Hepatocyte (in vitro differentiated cells): Measurements from ENCODE around the gene AEBP1. TPM values are rescaled to one million over a fixed set of nuclear protein-coding genes. Genes with fewer than 3 reads are reported as not detected.
"Not testable (repeated sequence)": the region's sequence is repeated elsewhere in the genome, so short reads cannot be mapped to it uniquely, and the experiment has no call there.

ENCODE experiments used
- DNase-seq: peaks from one replicate; pipeline ENCODE4 v3.0.0-alpha.2; 2016; ENCODE audit warnings: low spot score
- H2AFZ ChIP-seq: fragments of 200-600 bp; sonication (generic); 2 replicates; pipeline ENCODE4 v1.6.0; 2016; ENCODE audit warnings: antibody characterized with exemption, mild to moderate bottlenecking
- H3K27ac ChIP-seq: fragments of 200-600 bp; sonication (generic); 2 replicates; pipeline ENCODE4 v1.5.1; 2016; ENCODE audit warnings: mild to moderate bottlenecking
- H3K27me3 ChIP-seq: fragments of 200-600 bp; sonication (generic); 2 replicates; pipeline ENCODE4 v1.6.1; 2016
- H3K36me3 ChIP-seq: fragments of 200-600 bp; sonication (generic); replicated peaks from 2 replicates; pipeline ENCODE4 v1.5.1; 2016; ENCODE audit warnings: low read depth; ENCODE audit not compliant: insufficient read depth
- H3K4me1 ChIP-seq: fragments of 200-600 bp; sonication (generic); 2 replicates; pipeline ENCODE4 v1.5.1; 2016; ENCODE audit warnings: mild to moderate bottlenecking, moderate library complexity; ENCODE audit not compliant: insufficient read depth
- H3K4me2 ChIP-seq: fragments of 200-600 bp; sonication (generic); 2 replicates; pipeline ENCODE4 v1.6.0; 2016
- H3K4me3 ChIP-seq: fragments of 200-600 bp; sonication (generic); 2 replicates; pipeline ENCODE4 v1.5.1; 2016; ENCODE audit warnings: mild to moderate bottlenecking
- H3K79me2 ChIP-seq: fragments of 200-600 bp; sonication (generic); 2 replicates; pipeline ENCODE4 v1.6.0; 2017; ENCODE audit warnings: mild to moderate bottlenecking
- H3K9me2 ChIP-seq: fragments of 200-600 bp; sonication (generic); replicated peaks from 2 replicates; pipeline ENCODE4 v1.6.0; 2017; ENCODE audit warnings: mild to moderate bottlenecking; ENCODE audit not compliant: insufficient read depth
- H3K9me3 ChIP-seq: fragments of 200-600 bp; sonication (generic); 2 replicates; pipeline ENCODE4 v1.5.1; 2016; ENCODE audit warnings: low read depth, mild to moderate bottlenecking
- H4K20me1 ChIP-seq: fragments of 200-600 bp; sonication (generic); 2 replicates; pipeline ENCODE4 v1.6.0; 2016; ENCODE audit warnings: mild to moderate bottlenecking; ENCODE audit not compliant: insufficient read depth, poor library complexity, severe bottlenecking
- EZH2 ChIP-seq: fragments of 200-600 bp; sonication (generic); IDR thresholded peaks from 2 replicates; pipeline ENCODE4 v1.6.1; 2016; ENCODE audit warnings: antibody characterized with exemption, mild to moderate bottlenecking, borderline replicate concordance
- EZH2phosphoT487 ChIP-seq: fragments of 200-600 bp; sonication (generic); IDR thresholded peaks from one replicate; pipeline ENCODE4 v1.6.1; 2018; ENCODE audit warnings: antibody characterized with exemption, mild to moderate bottlenecking, low read depth, moderate library complexity; ENCODE audit not compliant: unreplicated experiment, severe bottlenecking
- WGBS: methylation state at CpG from one replicate; pipeline ENCODE4 v1.1.6; 2016; ENCODE audit warnings: low lambda C conversion rate; ENCODE audit errors: missing lambda C conversion rate; 5-methylcytosine and 5-hydroxymethylcytosine counted together
- polyA plus RNA-seq: library from polyadenylated mRNA; unstranded; fragments of >200 nt; fragmentation: Nextera tagmentation; extraction: Ambion mirVana; gene quantifications from 2 replicates; pipeline ENCODE4 v1.2.1, GENCODE V29; 2016
- total RNA-seq: library from RNA; depleted of rRNA; stranded (reverse); fragments of >200 nt; gene quantifications from 2 replicates; pipeline ENCODE4 v1.2.3, GENCODE V29; 2014
- TF ChIP-seq, protein P1 (sequence below): fragments of 200-600 bp; sonication (generic); IDR thresholded peaks from 2 replicates; pipeline ENCODE4 v1.5.1; 2016; ENCODE audit warnings: antibody characterized with exemption, mild to moderate bottlenecking; ENCODE audit not compliant: poor library complexity

Gene AEBP1
- total and polyA plus RNA-seq, 2 experiments from 2014 or later, result 26.7 to 108 TPM

GRCh38 chr7:44124822-44125202 is 20.7 kb downstream of the AEBP1 start:
- 93% methylated on average over 6 of the region's 6 CpGs for WGBS
- H3K4me1 ChIP-seq, result peaks cover 10% of the 10 kb centered on the region
- H4K20me1 ChIP-seq, result no peaks in the 10 kb centered on the region
- no peak overlapping the region for H2AFZ ChIP-seq
- TF ChIP-seq EZH2phosphoT487, result no peak
- TF ChIP-seq EZH2, result no peak
- TF ChIP-seq, protein P1, sequence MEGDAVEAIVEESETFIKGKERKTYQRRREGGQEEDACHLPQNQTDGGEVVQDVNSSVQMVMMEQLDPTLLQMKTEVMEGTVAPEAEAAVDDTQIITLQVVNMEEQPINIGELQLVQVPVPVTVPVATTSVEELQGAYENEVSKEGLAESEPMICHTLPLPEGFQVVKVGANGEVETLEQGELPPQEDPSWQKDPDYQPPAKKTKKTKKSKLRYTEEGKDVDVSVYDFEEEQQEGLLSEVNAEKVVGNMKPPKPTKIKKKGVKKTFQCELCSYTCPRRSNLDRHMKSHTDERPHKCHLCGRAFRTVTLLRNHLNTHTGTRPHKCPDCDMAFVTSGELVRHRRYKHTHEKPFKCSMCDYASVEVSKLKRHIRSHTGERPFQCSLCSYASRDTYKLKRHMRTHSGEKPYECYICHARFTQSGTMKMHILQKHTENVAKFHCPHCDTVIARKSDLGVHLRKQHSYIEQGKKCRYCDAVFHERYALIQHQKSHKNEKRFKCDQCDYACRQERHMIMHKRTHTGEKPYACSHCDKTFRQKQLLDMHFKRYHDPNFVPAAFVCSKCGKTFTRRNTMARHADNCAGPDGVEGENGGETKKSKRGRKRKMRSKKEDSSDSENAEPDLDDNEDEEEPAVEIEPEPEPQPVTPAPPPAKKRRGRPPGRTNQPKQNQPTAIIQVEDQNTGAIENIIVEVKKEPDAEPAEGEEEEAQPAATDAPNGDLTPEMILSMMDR, result no peak
- no peak overlapping the region for H3K27ac ChIP-seq
- no peak for DNase-seq
- no peaks in the 10 kb centered on the region for H3K27me3 ChIP-seq
- H3K36me3 ChIP-seq, result no peaks in the 10 kb centered on the region
- H3K79me2 ChIP-seq, result peaks cover 28% of the 10 kb centered on the region
- H3K9me3 ChIP-seq, result no peaks in the 10 kb centered on the region
- no peaks in the 10 kb centered on the region for H3K9me2 ChIP-seq
- H3K4me2 ChIP-seq, result no peak overlapping the region
- H3K4me3 ChIP-seq, result no peak overlapping the region

DNA sequence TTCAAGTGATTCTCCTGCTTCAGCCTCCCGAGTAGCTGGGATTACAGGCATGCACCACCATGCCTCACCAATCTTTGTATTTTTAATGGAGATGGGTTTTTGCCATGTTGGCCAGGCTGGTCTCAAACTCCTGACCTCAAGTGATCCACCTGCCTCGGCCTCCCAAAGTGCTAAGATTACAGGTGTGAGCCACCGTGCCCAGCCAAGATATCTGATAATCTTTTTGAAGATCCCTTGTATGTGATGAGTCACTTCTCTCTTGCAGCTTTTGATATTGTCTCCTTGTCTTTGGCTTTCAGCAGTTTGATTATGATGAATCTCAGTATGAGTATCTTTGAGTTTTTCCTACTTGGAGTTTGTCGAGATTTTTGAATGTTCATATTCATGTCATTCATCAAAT is 22.4 kb downstream of the AEBP1 start:
- H2AFZ ChIP-seq, H3K9me3 ChIP-seq, H3K27ac ChIP-seq, H3K9me2 ChIP-seq, H4K20me1 ChIP-seq, H3K27me3 ChIP-seq, DNase-seq, H3K36me3 ChIP-seq, H3K4me2 ChIP-seq, H3K4me3 ChIP-seq: not testable (repeated sequence)
- H3K4me1 ChIP-seq, result peaks cover 10% of the 10 kb centered on the region
- peaks cover 13% of the 10 kb centered on the region for H3K79me2 ChIP-seq
- 94% methylated on average over 4 of the region's 4 CpGs for WGBS

GRCh38 chr7:44127161-44127560 is 23.0 kb downstream of the AEBP1 start:
- no peaks in the 10 kb centered on the region for H3K9me2 ChIP-seq
- H2AFZ ChIP-seq, result no peak overlapping the region
- peaks cover 7% of the 10 kb centered on the region for H3K4me1 ChIP-seq
- H3K4me3 ChIP-seq, result no peak overlapping the region
- H3K27me3 ChIP-seq, result no peaks in the 10 kb centered on the region
- H3K79me2 ChIP-seq, result peaks cover 7% of the 10 kb centered on the region
- no peaks in the 10 kb centered on the region for H4K20me1 ChIP-seq
- H3K27ac ChIP-seq, result no peak overlapping the region
- no peak overlapping the region for H3K4me2 ChIP-seq
- H3K36me3 ChIP-seq, result no peaks in the 10 kb centered on the region
- TF ChIP-seq, protein P1, result no peak
- TF ChIP-seq EZH2 (no peak), EZH2phosphoT487 (no peak)
- no peaks in the 10 kb centered on the region for H3K9me3 ChIP-seq
- DNase-seq, result no peak

GRCh38 chr7:44128721-44129582 is 24.8 kb downstream of the AEBP1 start:
- H3K4me1 ChIP-seq, result peaks cover 3% of the 10 kb centered on the region
- no peak for DNase-seq
- no peaks in the 10 kb centered on the region for H3K36me3 ChIP-seq
- H3K4me3 ChIP-seq, result no peak overlapping the region
- H3K27ac ChIP-seq, result no peak overlapping the region
- H3K4me2 ChIP-seq, result no peak overlapping the region
- no peaks in the 10 kb centered on the region for H3K79me2 ChIP-seq
- no peaks in the 10 kb centered on the region for H3K9me3 ChIP-seq
- H2AFZ ChIP-seq, result no peak overlapping the region
- no peaks in the 10 kb centered on the region for H4K20me1 ChIP-seq
- WGBS, result 71% methylated on average over 6 of the region's 6 CpGs
- no peaks in the 10 kb centered on the region for H3K9me2 ChIP-seq
- TF ChIP-seq, protein P1, result no peak
- TF ChIP-seq EZH2phosphoT487 (no peak), EZH2 (no peak)
- no peaks in the 10 kb centered on the region for H3K27me3 ChIP-seq
